ENCODE measurements around the gene TMEM143.

TMEM143 gene

GRCh38 chr19:48363810-48364597, at the start of gene TMEM143, which contains the start of gene SYNGR4:
TSS of gene TMEM143 (minus strand) at chr19:48363940. CDS start at chr19:48363920, 20 bp downstream.
TSS of gene SYNGR4 (plus strand) at chr19:48364367. CDS start at chr19:48365843, 1,476 bp downstream.
- H3K9me3 ChIP-seq (ENCODE audit: control insufficient read depth, insufficient read depth, low read length) = no peaks in the 10 kb centered on the region
- no peaks in the 10 kb centered on the region for H3K4me1 ChIP-seq (ENCODE audit: insufficient read depth, low read length)
- peak within 1 kb of the TSS; percentile 68 for H3K9ac ChIP-seq (ENCODE audit: low read depth, low read length)

GRCh38 chr19:48405850-48406249, 42.1 kb upstream of the TMEM143 start:
- Histone ChIP-seq H3K9ac (ENCODE audit: low read depth, low read length) (no peak overlapping the region), H3K36me3 (ENCODE audit: insufficient read depth, low read length) (no peaks in the 10 kb centered on the region), H3K4me1 (ENCODE audit: insufficient read depth, low read length) (peaks cover 14% of the 10 kb centered on the region), H3K9me3 (ENCODE audit: control insufficient read depth, insufficient read depth, low read length) (no peaks in the 10 kb centered on the region)

More at GRCh38 chr19:48363810-48364597, at the start of gene TMEM143, which contains the start of gene SYNGR4:
- no peaks in the 10 kb centered on the region for H3K36me3 ChIP-seq (ENCODE audit: insufficient read depth, low read length)

GRCh38 chr19:48405010-48405659, 41.4 kb upstream of the TMEM143 start:
- H3K36me3 ChIP-seq (ENCODE audit: insufficient read depth, low read length) = no peaks in the 10 kb centered on the region
- H3K4me1 ChIP-seq (ENCODE audit: insufficient read depth, low read length) = peaks cover 14% of the 10 kb centered on the region
- H3K9ac ChIP-seq (ENCODE audit: low read depth, low read length) = no peak overlapping the region
- no peaks in the 10 kb centered on the region for H3K9me3 ChIP-seq (ENCODE audit: control insufficient read depth, insufficient read depth, low read length)

- no peaks in the 10 kb centered on the region for H3K36me3 ChIP-seq (ENCODE audit: insufficient read depth, low read length)
- H3K4me1 ChIP-seq (ENCODE audit: insufficient read depth, low read length) = peaks cover 14% of the 10 kb centered on the region
- no peak overlapping the region for H3K9ac ChIP-seq (ENCODE audit: low read depth, low read length)
- H3K9me3 ChIP-seq (ENCODE audit: control insufficient read depth, insufficient read depth, low read length) = no peaks in the 10 kb centered on the region
Observed at GRCh38 chr19:48403606-48404005, 39.9 kb upstream of the TMEM143 start.

- no peaks in the 10 kb centered on the region for H3K36me3 ChIP-seq (ENCODE audit: insufficient read depth, low read length)
- H3K4me1 ChIP-seq (ENCODE audit: insufficient read depth, low read length) = peaks cover 20% of the 10 kb centered on the region
- no peaks in the 10 kb centered on the region for H3K9me3 ChIP-seq (ENCODE audit: control insufficient read depth, insufficient read depth, low read length)
- 0 out of 2 replicates have a peak overlapping the region, but pooled peaks have one; percentile 60 for H3K9ac ChIP-seq (ENCODE audit: low read depth, low read length)
Observed at GRCh38 chr19:48401287-48401686, 37.5 kb upstream of the TMEM143 start.

DNA sequence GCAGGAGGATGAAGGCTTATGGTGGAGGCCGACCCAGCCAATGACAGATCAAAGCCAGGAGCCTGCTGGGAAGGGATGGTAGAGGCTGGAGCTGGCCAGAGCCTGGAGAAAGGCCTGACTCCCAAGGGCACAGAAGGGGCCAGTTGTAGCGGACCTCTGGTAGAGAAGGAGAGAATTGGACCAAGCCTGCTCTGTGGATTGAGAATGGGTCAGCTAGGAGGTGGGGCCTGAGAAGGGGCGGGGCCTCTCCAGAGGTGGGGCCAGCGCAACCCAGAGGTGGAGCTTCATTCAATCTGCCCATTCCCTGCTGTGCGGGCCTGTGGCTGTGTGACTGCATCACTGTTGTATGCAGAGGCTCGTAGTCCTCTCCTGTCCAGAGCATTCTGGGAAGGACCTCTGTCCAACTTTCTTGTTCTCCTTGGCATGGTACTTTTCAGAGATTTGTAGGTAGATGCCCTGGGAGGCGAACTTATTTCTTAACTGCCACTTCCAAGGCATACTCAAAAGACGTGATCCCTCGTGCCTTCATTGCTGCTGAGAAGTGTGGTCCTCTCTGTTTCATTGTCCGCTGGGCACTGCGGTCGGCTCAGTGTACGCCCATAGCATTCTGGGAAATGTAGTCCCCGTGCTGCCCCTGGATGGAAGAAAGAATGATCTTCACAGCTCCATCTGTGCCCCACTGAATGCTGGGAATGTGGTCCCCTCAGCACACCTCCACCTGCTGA, 36.4 kb upstream of the TMEM143 start:
- H3K36me3 ChIP-seq (ENCODE audit: insufficient read depth, low read length) = no peaks in the 10 kb centered on the region
- H3K4me1 ChIP-seq (ENCODE audit: insufficient read depth, low read length) = peaks cover 21% of the 10 kb centered on the region
- H3K9me3 ChIP-seq (ENCODE audit: control insufficient read depth, insufficient read depth, low read length) = no peaks in the 10 kb centered on the region
- H3K9ac ChIP-seq (ENCODE audit: low read depth, low read length) = peak overlapping the region; percentile 60; the same call in 1 of the 2 replicates

DNA sequence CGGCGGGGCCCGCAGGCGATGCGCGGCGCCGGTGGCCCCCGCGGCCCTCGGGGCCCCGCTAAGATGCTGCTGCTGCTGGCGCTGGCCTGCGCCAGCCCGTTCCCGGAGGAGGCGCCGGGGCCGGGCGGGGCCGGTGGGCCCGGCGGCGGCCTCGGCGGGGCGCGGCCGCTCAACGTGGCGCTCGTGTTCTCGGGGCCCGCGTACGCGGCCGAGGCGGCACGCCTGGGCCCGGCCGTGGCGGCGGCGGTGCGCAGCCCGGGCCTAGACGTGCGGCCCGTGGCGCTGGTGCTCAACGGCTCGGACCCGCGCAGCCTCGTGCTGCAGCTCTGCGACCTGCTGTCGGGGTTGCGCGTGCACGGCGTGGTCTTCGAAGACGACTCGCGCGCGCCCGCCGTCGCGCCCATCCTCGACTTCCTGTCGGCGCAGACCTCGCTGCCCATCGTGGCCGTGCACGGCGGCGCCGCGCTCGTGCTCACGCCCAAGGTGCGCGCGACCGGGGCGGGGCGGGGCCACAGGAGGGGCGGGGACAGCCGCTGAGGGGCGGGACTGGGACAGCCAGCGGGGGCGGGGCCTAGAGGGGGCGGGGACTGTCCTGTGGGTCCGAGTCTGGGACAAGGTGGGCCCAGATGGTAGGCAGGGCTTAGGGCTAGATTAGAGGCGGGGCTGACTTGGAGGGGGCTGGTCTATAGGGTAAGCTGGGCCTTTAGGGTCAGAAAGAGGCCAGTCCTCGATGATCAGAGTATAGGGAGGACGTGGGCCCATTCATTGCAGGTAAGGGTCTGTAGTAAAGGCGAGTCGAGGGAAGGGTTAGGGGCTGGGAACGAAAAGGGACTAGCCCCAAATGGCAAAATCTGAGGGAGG, 34.9 kb upstream of the TMEM143 start:
- Histone ChIP-seq H3K9me3 (ENCODE audit: control insufficient read depth, insufficient read depth, low read length) (no peaks in the 10 kb centered on the region), H3K4me1 (ENCODE audit: insufficient read depth, low read length) (peaks cover 21% of the 10 kb centered on the region), H3K36me3 (ENCODE audit: insufficient read depth, low read length) (no peaks in the 10 kb centered on the region), H3K9ac (ENCODE audit: low read depth, low read length) (peak overlapping the region; percentile 85)

- H3K9ac ChIP-seq (ENCODE audit: low read depth, low read length) = peak overlapping the region; percentile 41
- peaks cover 21% of the 10 kb centered on the region for H3K4me1 ChIP-seq (ENCODE audit: insufficient read depth, low read length)
- no peaks in the 10 kb centered on the region for H3K36me3 ChIP-seq (ENCODE audit: insufficient read depth, low read length)
- H3K9me3 ChIP-seq (ENCODE audit: control insufficient read depth, insufficient read depth, low read length) = no peaks in the 10 kb centered on the region
Observed at GRCh38 chr19:48398102-48398374, 34.3 kb upstream of the TMEM143 start.

DNA sequence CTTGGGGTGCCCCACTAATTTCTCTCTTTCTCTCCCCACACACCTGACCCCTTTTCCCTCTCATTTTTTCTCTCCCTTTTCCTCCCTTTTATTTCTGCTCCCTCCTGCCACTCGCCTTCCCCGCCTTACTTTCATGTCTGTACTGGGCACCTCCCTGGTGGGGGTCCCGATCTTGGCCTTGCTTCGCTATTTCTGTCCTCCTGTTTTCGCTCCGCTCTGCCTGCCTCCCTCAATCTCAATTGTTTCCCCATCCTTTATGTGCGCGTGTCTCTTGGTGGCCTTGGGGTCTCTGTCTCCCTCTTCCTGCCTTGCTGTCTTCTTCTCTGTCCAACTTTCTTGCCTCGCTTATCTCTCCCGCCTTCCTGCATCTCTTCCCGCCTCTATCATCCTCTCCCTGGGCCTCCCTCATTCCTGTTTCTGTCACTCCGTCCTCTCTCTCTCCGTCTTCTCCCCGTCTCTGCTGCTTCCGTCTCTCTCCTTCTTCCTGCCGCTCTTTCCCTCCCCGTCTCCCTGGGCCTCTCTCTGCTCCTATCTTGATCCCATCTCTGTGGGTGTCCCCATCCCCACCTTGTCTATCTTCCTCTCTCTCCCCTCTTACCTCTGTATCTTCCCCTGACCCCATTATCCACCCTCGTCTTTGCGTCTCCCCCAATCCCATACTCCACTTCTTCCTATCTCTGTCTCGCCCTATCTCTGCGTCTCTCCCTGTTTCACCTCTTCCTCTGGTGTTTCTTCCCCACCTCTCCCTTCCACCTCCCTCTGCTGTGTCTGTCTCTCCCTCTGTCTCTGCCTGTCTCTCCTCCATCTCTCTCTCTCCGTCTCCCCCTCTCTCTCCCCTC, 33.7 kb upstream of the TMEM143 start:
- Histone ChIP-seq H3K9me3 (ENCODE audit: control insufficient read depth, insufficient read depth, low read length) (no peaks in the 10 kb centered on the region), H3K4me1 (ENCODE audit: insufficient read depth, low read length) (peaks cover 21% of the 10 kb centered on the region), H3K9ac (ENCODE audit: low read depth, low read length) (peak overlapping the region; percentile 41), H3K36me3 (ENCODE audit: insufficient read depth, low read length) (no peaks in the 10 kb centered on the region)

GRCh38 chr19:48396824-48397176, 33.1 kb upstream of the TMEM143 start:
- no peaks in the 10 kb centered on the region for H3K9me3 ChIP-seq (ENCODE audit: control insufficient read depth, insufficient read depth, low read length)
- H3K9ac ChIP-seq (ENCODE audit: low read depth, low read length) = no peak overlapping the region; the same call in 1 of the 2 replicates
- H3K4me1 ChIP-seq (ENCODE audit: insufficient read depth, low read length) = peaks cover 17% of the 10 kb centered on the region
- H3K36me3 ChIP-seq (ENCODE audit: insufficient read depth, low read length) = no peaks in the 10 kb centered on the region

- H3K4me1 ChIP-seq (ENCODE audit: insufficient read depth, low read length) = peaks cover 11% of the 10 kb centered on the region
- H3K36me3 ChIP-seq (ENCODE audit: insufficient read depth, low read length) = no peaks in the 10 kb centered on the region
- H3K9me3 ChIP-seq (ENCODE audit: control insufficient read depth, insufficient read depth, low read length) = no peaks in the 10 kb centered on the region
- H3K9ac ChIP-seq (ENCODE audit: low read depth, low read length) = no peak overlapping the region; the same call in 1 of the 2 replicates
Observed at GRCh38 chr19:48396016-48396823, 32.5 kb upstream of the TMEM143 start.

GRCh38 chr19:48395499-48395898, 31.8 kb upstream of the TMEM143 start:
- Histone ChIP-seq H3K4me1 (ENCODE audit: insufficient read depth, low read length) (peaks cover 11% of the 10 kb centered on the region; the same call in 1 of the 2 replicates), H3K9ac (ENCODE audit: low read depth, low read length) (peak overlapping the region; percentile 21; the same call in 1 of the 2 replicates), H3K9me3 (ENCODE audit: control insufficient read depth, insufficient read depth, low read length) (no peaks in the 10 kb centered on the region), H3K36me3 (ENCODE audit: insufficient read depth, low read length) (no peaks in the 10 kb centered on the region)

DNA sequence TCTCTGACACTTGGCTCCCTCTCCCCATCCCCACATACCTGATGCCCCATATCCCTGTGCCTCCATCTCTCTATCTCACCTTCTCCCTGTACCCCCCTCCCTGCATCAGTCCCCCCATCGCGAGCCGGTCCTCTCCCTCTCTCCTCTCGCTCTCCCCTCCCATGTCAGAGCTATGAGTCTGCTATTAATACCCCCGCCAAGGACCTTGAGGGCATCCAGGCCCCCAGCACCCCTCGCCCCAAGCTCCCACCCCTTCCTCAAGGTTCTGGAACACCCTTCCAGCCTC, 31.4 kb upstream of the TMEM143 start:
- Histone ChIP-seq H3K9me3 (ENCODE audit: control insufficient read depth, insufficient read depth, low read length) (no peaks in the 10 kb centered on the region), H3K4me1 (ENCODE audit: insufficient read depth, low read length) (peaks cover 11% of the 10 kb centered on the region; the same call in 1 of the 2 replicates), H3K9ac (ENCODE audit: low read depth, low read length) (peak overlapping the region; percentile 43; the same call in 1 of the 2 replicates), H3K36me3 (ENCODE audit: insufficient read depth, low read length) (no peaks in the 10 kb centered on the region)
